Cardiac muscle cell (in vitro differentiated cells and primary cell): Measurements from ENCODE around the gene ZCWPW2. TPM values are rescaled to one million over a fixed set of nuclear protein-coding genes. Genes with fewer than 3 reads are reported as not detected.
A peak's percentile ranks its signal among the peaks of the same experiment; 100 is the strongest.

Source experiments
- DNase-seq, 2 donors: peaks; one replicate each; pipeline versions ENCODE4 v3.0.0 to v3.0.0-alpha.2; 2010 to 2017; ENCODE audit warnings: low read depth in 1 of 2, low spot score in 1 of 2
- H3K27ac ChIP-seq: fragments of 200-600 bp; sonication (generic); 2 replicates; pipeline ENCODE4 v1.5.1; 2016
- H3K27me3 ChIP-seq: fragments of 200-600 bp; sonication (generic); 2 replicates; pipeline ENCODE4 v1.6.0; 2016; ENCODE audit warnings: control low read depth
- H3K36me3 ChIP-seq: fragments of 200-600 bp; sonication (generic); 2 replicates; pipeline ENCODE4 v1.5.1; 2016; ENCODE audit warnings: control low read depth
- H3K4me1 ChIP-seq: fragments of 200-600 bp; sonication (generic); 2 replicates; pipeline ENCODE4 v1.8.1; 2017; ENCODE audit warnings: low read depth, mild to moderate bottlenecking, mixed run types
- H3K4me3 ChIP-seq: fragments of 200-600 bp; sonication (generic); 2 replicates; pipeline ENCODE4 v1.5.1; 2016; ENCODE audit warnings: mild to moderate bottlenecking
- H3K9me3 ChIP-seq: fragments of 200-600 bp; sonication (generic); 2 replicates; pipeline ENCODE4 v1.5.1; 2017; ENCODE audit warnings: low read depth, mild to moderate bottlenecking, control low read depth
- polyA plus RNA-seq: library from polyadenylated mRNA; unstranded; fragments of >200 nt; fragmentation: Nextera tagmentation; extraction: Ambion mirVana; gene quantifications from 2 replicates; pipeline ENCODE4 v1.2.1, GENCODE V29; 2016
- total RNA-seq: library from RNA; depleted of rRNA; stranded (reverse); fragments of >200 nt; gene quantifications from 2 replicates; pipeline ENCODE4 v1.2.3, GENCODE V29; 2016
- TF ChIP-seq, protein P1 (sequence below): IDR thresholded peaks from 2 replicates; pipeline ENCODE4 v1.5.1; 2012; ENCODE audit warnings: low read depth, mild to moderate bottlenecking, low read length

Gene ZCWPW2
- total and polyA plus RNA-seq, 2 experiments from 2014 or later, result 0.09 to 2.9 TPM

DNA sequence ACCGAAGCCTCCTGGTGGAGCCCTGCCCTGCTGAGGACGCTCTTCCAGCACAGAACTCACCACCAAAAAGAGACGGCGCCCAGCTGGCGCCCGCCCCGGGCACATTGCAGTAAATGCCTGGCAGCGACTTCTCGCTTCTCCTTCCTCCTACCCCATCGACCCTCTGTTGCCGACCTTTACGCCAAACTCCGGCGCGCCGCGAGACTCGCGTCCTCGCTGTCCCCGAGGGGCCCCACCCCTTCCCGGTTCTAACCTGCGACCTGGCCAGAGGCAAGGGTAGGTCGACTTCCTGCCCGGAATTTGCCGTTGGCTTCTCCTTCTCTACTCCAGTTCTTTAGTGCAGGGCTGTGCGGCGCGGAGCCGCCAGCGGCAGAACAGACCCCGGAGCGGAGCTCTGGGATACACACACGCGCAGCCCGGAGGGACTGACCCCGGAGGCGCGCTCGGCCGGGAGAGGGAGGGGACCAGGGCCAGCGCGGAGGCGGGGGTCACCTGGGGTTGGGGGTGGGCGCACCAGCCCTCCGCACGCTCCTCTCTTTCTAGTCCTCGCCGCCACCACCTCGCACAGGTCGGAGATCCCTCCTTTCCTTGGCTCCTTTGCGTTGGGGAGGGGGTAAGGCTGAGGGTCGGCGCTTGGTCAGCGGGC is 226.7 kb downstream of the ZCWPW2 start:
- H3K27ac ChIP-seq, result no peak overlapping the region
- H3K27me3 ChIP-seq, result peaks cover 68% of the 10 kb centered on the region
- H3K9me3 ChIP-seq, result no peaks in the 10 kb centered on the region
- H3K4me1 ChIP-seq, result no peaks in the 10 kb centered on the region
- peak overlapping the region; percentile 56 for H3K4me3 ChIP-seq
- TF ChIP-seq, protein P1, sequence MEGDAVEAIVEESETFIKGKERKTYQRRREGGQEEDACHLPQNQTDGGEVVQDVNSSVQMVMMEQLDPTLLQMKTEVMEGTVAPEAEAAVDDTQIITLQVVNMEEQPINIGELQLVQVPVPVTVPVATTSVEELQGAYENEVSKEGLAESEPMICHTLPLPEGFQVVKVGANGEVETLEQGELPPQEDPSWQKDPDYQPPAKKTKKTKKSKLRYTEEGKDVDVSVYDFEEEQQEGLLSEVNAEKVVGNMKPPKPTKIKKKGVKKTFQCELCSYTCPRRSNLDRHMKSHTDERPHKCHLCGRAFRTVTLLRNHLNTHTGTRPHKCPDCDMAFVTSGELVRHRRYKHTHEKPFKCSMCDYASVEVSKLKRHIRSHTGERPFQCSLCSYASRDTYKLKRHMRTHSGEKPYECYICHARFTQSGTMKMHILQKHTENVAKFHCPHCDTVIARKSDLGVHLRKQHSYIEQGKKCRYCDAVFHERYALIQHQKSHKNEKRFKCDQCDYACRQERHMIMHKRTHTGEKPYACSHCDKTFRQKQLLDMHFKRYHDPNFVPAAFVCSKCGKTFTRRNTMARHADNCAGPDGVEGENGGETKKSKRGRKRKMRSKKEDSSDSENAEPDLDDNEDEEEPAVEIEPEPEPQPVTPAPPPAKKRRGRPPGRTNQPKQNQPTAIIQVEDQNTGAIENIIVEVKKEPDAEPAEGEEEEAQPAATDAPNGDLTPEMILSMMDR, result no peak
- no peaks in the 10 kb centered on the region for H3K36me3 ChIP-seq
- peak; percentile 16 to 68 for DNase-seq

Other genes starting within 250 kb of the ZCWPW2 start
- 9.2 and 14.0 TPM in 2 replicates for gene CMC1, start 107.1 kb upstream of the ZCWPW2 start, total RNA-seq
- gene CMC1, start 107.1 kb upstream of the ZCWPW2 start, polyA plus RNA-seq, result 72.0 and 84.9 TPM in 2 replicates
- gene AZI2, start 103 bp downstream of the ZCWPW2 start, total RNA-seq, result 49.3 and 65.5 TPM in 2 replicates
- 68.4 and 72.8 TPM in 2 replicates for gene AZI2, start 103 bp downstream of the ZCWPW2 start, polyA plus RNA-seq